Tibial nerve (tissue), 4 donors: ENCODE data around the gene CRB2.

ENCODE experiments used
- CTCF ChIP-seq, 5 experiments: fragments of 200-600 bp in 3 of 5; fragments of 450-650 bp in 2 of 5; sonication (generic) in 3 of 5; IDR thresholded peaks; one replicate each; pipeline ENCODE4 v1.5.1; 2016 to 2019; ENCODE audit warnings: antibody characterized with exemption in 5 of 5, mild to moderate bottlenecking in 3 of 5, moderate library complexity in 2 of 5
- EP300 ChIP-seq, 2 donors: sonication (generic); formaldehyde crosslinking; IDR thresholded peaks; one replicate each; pipeline ENCODE4 v1.6.1; 2017; ENCODE audit warnings: antibody characterized with exemption in 2 of 2, mild to moderate bottlenecking in 1 of 2
- POLR2A ChIP-seq, 2 donors: fragments of 450-650 bp; IDR thresholded peaks; one replicate each; pipeline ENCODE4 v1.6.1; 2017; ENCODE audit warnings: antibody characterized with exemption in 2 of 2, mild to moderate bottlenecking in 2 of 2, moderate library complexity in 2 of 2

GRCh38 chr9:123371805-123372590, 16.0 kb downstream of the CRB2 start:
- no peak for TF ChIP-seq CTCF (IDR thresholded peaks at IDR 0.05)
- TF ChIP-seq POLR2A (IDR thresholded peaks at IDR 0.05), result no peak
- no peak for TF ChIP-seq EP300 (IDR thresholded peaks at IDR 0.05)
